B cell (primary cell): ENCODE measurements around the gene GRB10. TPM values are rescaled to one million over a fixed set of nuclear protein-coding genes. Genes with fewer than 3 reads are reported as not detected.

Source experiments
- ATAC-seq: fragments of 200-7000 bp; cut with Tn5 transposase; one replicate; pipeline ENCODE4 v1.10.0; 2021; ENCODE audit warnings: low read depth, mild to moderate bottlenecking, moderate number of reproducible peaks, moderate library complexity
- CTCF ChIA-PET: fragments of 350-600 bp; sonication (Branson Sonifier 250); formaldehyde crosslinking; loops from one replicate; lab custom pipeline; 2021; ENCODE audit warnings: antibody characterized with exemption, inconsistent platforms; lab: Charles Lee
- POLR2A ChIA-PET: fragments of 350-600 bp; sonication (Branson Sonifier 250); formaldehyde crosslinking; loops from one replicate; lab custom pipeline; 2021; ENCODE audit warnings: antibody characterized with exemption; lab: Charles Lee
- DNase-seq: peaks from one replicate; pipeline ENCODE4 v3.0.0; 2013
- H2AFZ ChIP-seq: 2 replicates; pipeline ENCODE4 v1.6.1; 2012; ENCODE audit warnings: mild to moderate bottlenecking, low read depth, low read length; ENCODE audit not compliant: insufficient read depth, poor library complexity, severe bottlenecking
- H3K27ac ChIP-seq, 2 donors: 1 replicate in 1 of 2; 2 replicates in 1 of 2; pipeline ENCODE4 v1.5.1; 2012 to 2013; ENCODE audit warnings: low read length in 2 of 2, mild to moderate bottlenecking in 2 of 2, moderate library complexity in 1 of 2
- H3K27me3 ChIP-seq, 4 experiments: fragments of 200-600 bp in 1 of 4; sonication (generic) in 1 of 4; replicated peaks in 1 of 4; 1 replicate in 2 of 4; 2 replicates in 2 of 4; pipeline versions ENCODE4 v1.6.1 to v1.7.0; 2013 to 2016; ENCODE audit warnings: low read length in 3 of 4, mild to moderate bottlenecking in 2 of 4, mixed read lengths in 1 of 4, moderate library complexity in 1 of 4; ENCODE audit not compliant: insufficient read depth in 4 of 4, control insufficient read depth in 3 of 4; ENCODE audit errors: control extremely low read depth in 1 of 4
- H3K36me3 ChIP-seq, 2 experiments: replicated peaks in 1 of 2; 1 replicate in 1 of 2; 2 replicates in 1 of 2; pipeline versions ENCODE4 v1.6.1 to v1.7.1; 2013; ENCODE audit warnings: low read length in 1 of 2; ENCODE audit not compliant: insufficient read depth in 2 of 2, control insufficient read depth in 1 of 2; ENCODE audit errors: control extremely low read depth in 1 of 2, extremely low read depth in 1 of 2
- H3K4me1 ChIP-seq, 2 donors: fragments of 200-600 bp in 1 of 2; sonication (generic) in 1 of 2; 1 replicate in 1 of 2; 2 replicates in 1 of 2; pipeline versions ENCODE4 v1.5.1 to v1.6.1; 2013 to 2017; ENCODE audit warnings: low read length in 2 of 2; ENCODE audit not compliant: control insufficient read depth in 2 of 2, insufficient read depth in 2 of 2
- H3K4me2 ChIP-seq: replicated peaks from 2 replicates; pipeline ENCODE3; 2012; ENCODE audit warnings: mild to moderate bottlenecking, low read depth, low read length; ENCODE audit not compliant: poor library complexity, severe bottlenecking
- H3K4me3 ChIP-seq, 5 experiments: fragments of 200-600 bp in 1 of 5; sonication (generic) in 1 of 5; 1 replicate in 3 of 5; 2 replicates in 2 of 5; pipeline versions ENCODE4 v1.5.1 to v1.7.0; 2011 to 2016; ENCODE audit warnings: low read length in 4 of 5, mild to moderate bottlenecking in 4 of 5, low read depth in 2 of 5, control low read depth in 1 of 5, moderate library complexity in 1 of 5; ENCODE audit not compliant: insufficient read depth in 1 of 5; ENCODE audit errors: control extremely low read depth in 1 of 5, extremely low read depth in 1 of 5
- H3K79me2 ChIP-seq: fragments of 200-600 bp; sonication (generic); one replicate; pipeline ENCODE4 v1.6.0; 2016; ENCODE audit warnings: low read length; ENCODE audit not compliant: control insufficient read depth, insufficient read depth
- H3K9ac ChIP-seq: fragments of 200-600 bp; sonication (generic); 2 replicates; pipeline ENCODE4 v1.6.1; 2017; ENCODE audit warnings: mild to moderate bottlenecking, low read length, moderate library complexity
- H3K9me3 ChIP-seq, 3 donors: one replicate each; pipeline versions ENCODE4 v1.6.1 to v1.7.1; 2013; ENCODE audit warnings: low read length in 2 of 3; ENCODE audit not compliant: control insufficient read depth in 2 of 3, insufficient read depth in 1 of 3; ENCODE audit errors: control extremely low read depth in 1 of 3
- H4K20me1 ChIP-seq: 2 replicates; pipeline ENCODE4 v1.6.0; 2012; ENCODE audit warnings: mild to moderate bottlenecking, low read length; ENCODE audit not compliant: insufficient read depth, control insufficient read depth, poor library complexity, severe bottlenecking
- H3K27ac Mint-ChIP-seq: one replicate; pipeline ENCODE4 v1.8.0; 2021; ENCODE audit warnings: mixed read lengths
- H3K27me3 Mint-ChIP-seq: one replicate; pipeline ENCODE4 v1.8.0; 2021; ENCODE audit warnings: mixed read lengths
- H3K4me1 Mint-ChIP-seq: one replicate; pipeline ENCODE4 v1.8.0; 2021; ENCODE audit warnings: mixed read lengths
- H3K4me3 Mint-ChIP-seq: one replicate; pipeline ENCODE4 v1.8.0; 2021; ENCODE audit warnings: mixed read lengths
- H3K9me3 Mint-ChIP-seq: one replicate; pipeline ENCODE4 v1.8.0; 2022; ENCODE audit warnings: mixed read lengths; ENCODE audit not compliant: insufficient read depth
- EZH2 ChIP-seq: IDR thresholded peaks from 2 replicates; pipeline ENCODE4 v1.6.1; 2012; ENCODE audit warnings: borderline replicate concordance, low read depth, mild to moderate bottlenecking, moderate library complexity, low read length; ENCODE audit not compliant: insufficient read depth, poor library complexity, severe bottlenecking
- WGBS: methylation state at CpG from one replicate; pipeline ENCODE4 v1.1.5; 2013; ENCODE audit warnings: missing lambda C conversion rate; ENCODE audit not compliant: insufficient coverage; 5-methylcytosine and 5-hydroxymethylcytosine counted together
- intact Hi-C: fragments of 100-400 bp; cut with micrococcal nuclease; formaldehyde crosslinking; loops from one replicate; pipeline ENCODE4 v1.10.0; 2022
- polyA plus RNA-seq: library from polyadenylated mRNA; depleted of rRNA; stranded (reverse); fragments of >200 nt; gene quantifications from 2 replicates; pipeline ENCODE4 v1.2.3, GENCODE V29; 2012
- total RNA-seq, 2 donors: library from RNA; stranded (reverse); fragments of 120-200 nt in 1 of 2; gene quantifications; 1 replicate in 1 of 2; 2 replicates in 1 of 2; pipeline versions ENCODE4 v1.2.3 to v1.2.4, GENCODE V29; 2013 to 2022
- TF ChIP-seq, protein P1 (sequence below): fragments of 200-600 bp; IDR thresholded peaks from one replicate; pipeline ENCODE4 v1.8.0; 2022; ENCODE audit warnings: antibody characterized with exemption, mild to moderate bottlenecking

The GRB10 gene
- total and polyA plus RNA-seq, 2 donors (not counting 1 experiment from before 2014, with no cell fraction given), result 0.04 TPM; not detected in 1

DNA sequence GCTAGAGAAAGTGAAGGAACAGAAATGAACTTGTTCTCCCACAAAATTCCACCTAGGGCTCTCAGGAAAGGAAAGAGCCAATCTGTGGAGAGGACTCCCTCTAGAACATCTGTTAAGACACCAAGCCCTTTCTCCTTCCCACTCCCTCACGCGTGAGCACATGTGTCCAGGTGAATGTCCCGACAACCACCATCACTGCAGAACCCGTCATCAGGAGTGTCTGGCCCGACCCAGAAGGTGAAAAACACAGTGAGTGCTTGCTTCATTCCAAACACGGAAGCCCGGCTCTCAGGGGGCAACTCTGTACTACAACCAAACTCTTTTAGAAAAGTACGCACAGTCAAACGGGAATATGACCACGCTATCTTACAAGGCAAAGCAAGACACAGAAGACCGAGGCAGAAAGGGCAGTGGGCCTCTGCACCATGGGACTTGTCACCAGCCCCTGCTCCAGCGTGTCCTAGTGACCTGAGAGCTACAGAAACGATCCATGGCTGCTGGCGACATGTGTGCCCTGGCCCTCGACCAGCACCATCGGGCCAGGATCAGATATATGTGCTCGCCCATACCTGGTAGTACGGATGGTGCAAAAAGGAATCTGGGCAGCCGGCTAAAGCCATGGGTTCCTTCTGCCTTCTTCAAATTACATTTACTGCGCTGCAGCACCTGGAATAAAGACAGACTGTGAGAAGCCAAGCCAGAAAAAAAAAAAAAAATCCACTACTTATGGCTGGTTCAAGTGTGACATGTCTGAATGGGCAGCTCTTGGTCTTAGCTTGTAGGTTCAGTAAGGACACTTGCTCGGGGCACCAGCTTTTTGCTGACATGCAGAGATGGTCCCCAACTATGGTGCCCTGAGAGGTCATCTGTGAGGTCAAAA, 50.8 kb downstream of the GRB10 start:
- Mint-ChIP-seq H3K27me3 (no peaks in the 10 kb centered on the region), H3K27ac (no peak overlapping the region), H3K4me1 (no peaks in the 10 kb centered on the region), H3K4me3 (no peak overlapping the region), H3K9me3 (no peaks in the 10 kb centered on the region)
- H3K4me3 ChIP-seq, result no peak overlapping the region
- no peak overlapping the region for H3K9ac ChIP-seq
- H3K27ac ChIP-seq, result no peak overlapping the region
- H3K4me2 ChIP-seq, result no peak overlapping the region
- TF ChIP-seq, protein P1, sequence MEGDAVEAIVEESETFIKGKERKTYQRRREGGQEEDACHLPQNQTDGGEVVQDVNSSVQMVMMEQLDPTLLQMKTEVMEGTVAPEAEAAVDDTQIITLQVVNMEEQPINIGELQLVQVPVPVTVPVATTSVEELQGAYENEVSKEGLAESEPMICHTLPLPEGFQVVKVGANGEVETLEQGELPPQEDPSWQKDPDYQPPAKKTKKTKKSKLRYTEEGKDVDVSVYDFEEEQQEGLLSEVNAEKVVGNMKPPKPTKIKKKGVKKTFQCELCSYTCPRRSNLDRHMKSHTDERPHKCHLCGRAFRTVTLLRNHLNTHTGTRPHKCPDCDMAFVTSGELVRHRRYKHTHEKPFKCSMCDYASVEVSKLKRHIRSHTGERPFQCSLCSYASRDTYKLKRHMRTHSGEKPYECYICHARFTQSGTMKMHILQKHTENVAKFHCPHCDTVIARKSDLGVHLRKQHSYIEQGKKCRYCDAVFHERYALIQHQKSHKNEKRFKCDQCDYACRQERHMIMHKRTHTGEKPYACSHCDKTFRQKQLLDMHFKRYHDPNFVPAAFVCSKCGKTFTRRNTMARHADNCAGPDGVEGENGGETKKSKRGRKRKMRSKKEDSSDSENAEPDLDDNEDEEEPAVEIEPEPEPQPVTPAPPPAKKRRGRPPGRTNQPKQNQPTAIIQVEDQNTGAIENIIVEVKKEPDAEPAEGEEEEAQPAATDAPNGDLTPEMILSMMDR, result no peak
- no peak for TF ChIP-seq EZH2
- H2AFZ ChIP-seq, result no peak overlapping the region
- DNase-seq (no peak), ATAC-seq (no peak)
- no peaks in the 10 kb centered on the region for H3K79me2 ChIP-seq
- intact Hi-C loops, result no loop called here
- 93% methylated on average over 16 of the region's 21 CpGs for WGBS
- no peaks in the 10 kb centered on the region for H3K36me3 ChIP-seq
- ChIA-PET CTCF (interaction anchor here (0.7 kb wide), 1 partner anchor 54 kb away, joined by 4 read pairs; no protein-coding TSS in a partner anchor), POLR2A (no interaction called here)
- H4K20me1 ChIP-seq, result no peaks in the 10 kb centered on the region
- no peaks in the 10 kb centered on the region for H3K9me3 ChIP-seq
- no peaks in the 10 kb centered on the region for H3K27me3 ChIP-seq
- H3K4me1 ChIP-seq, result no peaks in the 10 kb centered on the region
